OCI-LY1 (cell line): ENCODE data around the gene TRIM40.

Experiments
- H2AFZ ChIP-seq: fragments of 200-600 bp; sonication (generic), shearing (Covaris generic); 2 replicates; pipeline ENCODE4 v1.6.0; 2014; ENCODE audit warnings: antibody characterized with exemption, mild to moderate bottlenecking, low read length
- H3F3A ChIP-seq: fragments of 200-600 bp; sonication (generic), shearing (Covaris generic); 2 replicates; pipeline ENCODE4 v1.6.0; 2014; ENCODE audit warnings: mild to moderate bottlenecking, antibody characterized with exemption, low read length, moderate library complexity; ENCODE audit not compliant: insufficient read depth
- H3K27ac ChIP-seq: fragments of 200-600 bp; sonication (generic); 2 replicates; pipeline ENCODE4 v1.5.1; 2014; ENCODE audit warnings: low read length, mixed run types, mild to moderate bottlenecking, low read depth; ENCODE audit not compliant: poor library complexity, severe bottlenecking
- H3K27me3 ChIP-seq: fragments of 200-600 bp; sonication (generic); 2 replicates; pipeline ENCODE4 v1.6.0; 2014; ENCODE audit warnings: antibody characterized with exemption, mild to moderate bottlenecking, low read length, moderate library complexity; ENCODE audit not compliant: insufficient read depth
- H3K36me3 ChIP-seq: fragments of 200-600 bp; sonication (generic); 2 replicates; pipeline ENCODE4 v1.6.1; 2014; ENCODE audit warnings: mild to moderate bottlenecking, antibody characterized with exemption, low read length, moderate library complexity, mixed read lengths; ENCODE audit not compliant: insufficient read depth
- H3K4me1 ChIP-seq: fragments of 200-600 bp; sonication (generic); 2 replicates; pipeline ENCODE4 v1.5.1; 2014; ENCODE audit warnings: mild to moderate bottlenecking, low read length, moderate library complexity; ENCODE audit not compliant: insufficient read depth, severe bottlenecking
- H3K4me2 ChIP-seq: fragments of 200-600 bp; sonication (generic), shearing (Covaris generic); 2 replicates; pipeline ENCODE4 v1.6.1; 2014; ENCODE audit warnings: low read length
- H3K4me3 ChIP-seq: fragments of 200-600 bp; sonication (generic); 2 replicates; pipeline ENCODE4 v1.5.1; 2014; ENCODE audit warnings: low read length, low read depth, mild to moderate bottlenecking, mixed read lengths; ENCODE audit not compliant: poor library complexity, severe bottlenecking
- H3K79me2 ChIP-seq: fragments of 200-600 bp; shearing (Covaris generic); 2 replicates; pipeline ENCODE4 v1.6.1; 2016; ENCODE audit warnings: mixed run types, low read length, mixed read lengths; ENCODE audit not compliant: insufficient read depth
- H3K9ac ChIP-seq: fragments of 200-600 bp; sonication (generic), shearing (Covaris generic); 2 replicates; pipeline ENCODE4 v1.6.1; 2014; ENCODE audit warnings: mild to moderate bottlenecking, low read length, mixed read lengths
- H3K9me2 ChIP-seq: fragments of 200-600 bp; sonication (generic), shearing (Covaris generic); 2 replicates; pipeline ENCODE4 v1.6.1; 2014; ENCODE audit warnings: low read depth, mild to moderate bottlenecking, low read length, mixed read lengths
- H3K9me3 ChIP-seq: fragments of 200-600 bp; shearing (Covaris generic); 2 replicates; pipeline ENCODE4 v1.6.1; 2014; ENCODE audit warnings: low read length, mixed read lengths
- H4K20me1 ChIP-seq: fragments of 200-600 bp; sonication (generic), shearing (Covaris generic); 2 replicates; pipeline ENCODE4 v1.6.0; 2016; ENCODE audit warnings: mild to moderate bottlenecking, low read length; ENCODE audit not compliant: insufficient read depth
- EZH2 ChIP-seq: fragments of 200-600 bp; sonication (generic), shearing (Covaris generic); IDR thresholded peaks from 2 replicates; pipeline ENCODE4 v1.8.0; 2017; ENCODE audit warnings: borderline replicate concordance, mixed run types, mild to moderate bottlenecking, antibody characterized with exemption, low read length, moderate library complexity, mixed read lengths
- TF ChIP-seq, protein P1 (sequence below): fragments of 200-600 bp; sonication (generic), shearing (Covaris generic); IDR thresholded peaks from 2 replicates; pipeline ENCODE4 v1.5.1; 2017; ENCODE audit warnings: mild to moderate bottlenecking, antibody characterized with exemption, low read length, moderate library complexity, mixed read lengths

TRIM40 gene

GRCh38 chr6:30135757-30136156 is at the start of gene TRIM40:
Gene TRIM40 (plus strand): TSS chr6:30136140. CDS start chr6:30137037, 897 bp downstream.
- Histone ChIP-seq H4K20me1 (no peaks in the 10 kb centered on the region), H3K4me3 (no peak within 1 kb of the TSS), H3K27me3 (peaks cover under 1% of the 10 kb centered on the region; the same call in 1 of the 2 replicates), H3K9ac (no peak within 1 kb of the TSS), H3K79me2 (no peaks in the 10 kb centered on the region), H3K27ac (no peak within 1 kb of the TSS), H2AFZ (no peak within 1 kb of the TSS), H3F3A (no peaks in the 10 kb centered on the region), H3K4me1 (peaks cover 2% of the 10 kb centered on the region), H3K36me3 (no peaks in the 10 kb centered on the region), H3K9me3 (no peaks in the 10 kb centered on the region), H3K9me2 (no peaks in the 10 kb centered on the region), H3K4me2 (no peak within 1 kb of the TSS)
- TF ChIP-seq EZH2, result no peak

DNA sequence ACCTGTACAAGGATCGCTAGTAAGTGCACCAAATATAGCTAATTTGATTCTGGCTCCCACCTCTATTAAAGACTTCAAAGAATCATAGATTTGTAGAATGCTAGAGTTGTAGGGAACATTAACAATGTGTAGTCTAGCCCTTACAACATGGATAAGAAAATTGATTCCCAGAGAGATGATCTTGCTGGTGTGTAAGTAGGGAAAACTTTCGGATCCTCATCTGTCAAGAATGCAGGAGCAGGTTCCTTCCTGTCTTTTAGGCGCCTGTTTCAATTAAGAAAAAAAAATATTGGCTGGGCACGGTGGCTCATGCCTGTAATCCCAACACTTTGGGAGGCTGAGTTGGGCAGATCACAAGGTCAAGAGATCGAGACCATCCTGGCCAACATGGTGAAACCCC is 48.1 kb upstream of the TRIM40 start:
- Histone ChIP-seq H3K4me2 (no peak overlapping the region), H3K4me3 (no peak overlapping the region)

DNA sequence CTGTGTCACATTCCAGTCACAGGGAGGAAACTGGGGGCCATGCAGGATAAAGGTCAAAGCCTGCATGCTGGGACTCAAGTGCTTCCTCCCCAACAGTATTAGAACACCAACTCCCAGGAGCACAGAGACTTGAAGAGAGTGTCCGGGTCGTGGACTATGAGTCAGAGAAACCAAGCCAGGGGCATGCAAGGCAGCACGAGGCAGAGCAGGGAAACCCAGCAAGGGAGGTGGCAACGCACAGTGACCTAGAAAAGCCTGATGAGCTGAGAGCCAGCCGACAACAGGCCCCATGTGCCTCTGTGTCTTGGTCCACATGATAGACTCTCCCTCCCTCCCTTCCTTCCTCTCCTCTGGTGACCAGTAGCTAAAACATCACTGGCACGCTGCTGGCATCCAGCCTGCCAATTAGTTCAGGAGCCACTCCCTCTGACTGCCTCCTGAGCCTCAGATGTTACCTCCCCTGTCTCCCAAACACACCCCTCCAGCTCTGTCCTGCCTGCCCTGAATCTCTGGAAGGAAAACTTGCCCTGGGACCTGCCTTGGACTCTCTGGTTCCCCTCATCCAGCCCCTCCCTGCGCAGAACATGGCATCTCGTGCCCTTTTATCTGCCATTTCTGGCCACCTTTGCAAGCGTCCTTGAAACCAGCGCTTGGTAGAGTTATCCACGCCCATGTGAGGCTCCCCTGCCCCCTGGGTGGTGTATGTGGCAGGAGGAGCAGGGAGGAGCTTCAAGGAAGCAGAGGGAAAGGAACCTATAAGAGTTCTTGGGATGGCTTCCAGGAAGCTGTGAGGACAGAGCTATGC is 44.2 kb upstream of the TRIM40 start:
- Histone ChIP-seq H3K36me3 (no peaks in the 10 kb centered on the region), H4K20me1 (no peaks in the 10 kb centered on the region), H3K9me3 (no peaks in the 10 kb centered on the region), H3K4me3 (no peak overlapping the region), H3K4me2 (no peak overlapping the region), H3K4me1 (no peaks in the 10 kb centered on the region), H3K9me2 (no peaks in the 10 kb centered on the region), H3K27me3 (no peaks in the 10 kb centered on the region), H3K9ac (no peak overlapping the region), H3K79me2 (no peaks in the 10 kb centered on the region), H3F3A (no peaks in the 10 kb centered on the region), H3K27ac (no peak overlapping the region), H2AFZ (no peak overlapping the region)
- no peak for TF ChIP-seq EZH2
- TF ChIP-seq, protein P1, sequence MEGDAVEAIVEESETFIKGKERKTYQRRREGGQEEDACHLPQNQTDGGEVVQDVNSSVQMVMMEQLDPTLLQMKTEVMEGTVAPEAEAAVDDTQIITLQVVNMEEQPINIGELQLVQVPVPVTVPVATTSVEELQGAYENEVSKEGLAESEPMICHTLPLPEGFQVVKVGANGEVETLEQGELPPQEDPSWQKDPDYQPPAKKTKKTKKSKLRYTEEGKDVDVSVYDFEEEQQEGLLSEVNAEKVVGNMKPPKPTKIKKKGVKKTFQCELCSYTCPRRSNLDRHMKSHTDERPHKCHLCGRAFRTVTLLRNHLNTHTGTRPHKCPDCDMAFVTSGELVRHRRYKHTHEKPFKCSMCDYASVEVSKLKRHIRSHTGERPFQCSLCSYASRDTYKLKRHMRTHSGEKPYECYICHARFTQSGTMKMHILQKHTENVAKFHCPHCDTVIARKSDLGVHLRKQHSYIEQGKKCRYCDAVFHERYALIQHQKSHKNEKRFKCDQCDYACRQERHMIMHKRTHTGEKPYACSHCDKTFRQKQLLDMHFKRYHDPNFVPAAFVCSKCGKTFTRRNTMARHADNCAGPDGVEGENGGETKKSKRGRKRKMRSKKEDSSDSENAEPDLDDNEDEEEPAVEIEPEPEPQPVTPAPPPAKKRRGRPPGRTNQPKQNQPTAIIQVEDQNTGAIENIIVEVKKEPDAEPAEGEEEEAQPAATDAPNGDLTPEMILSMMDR, result no peak

More for the DNA sequence above, 48.1 kb upstream of the TRIM40 start:
- H2AFZ ChIP-seq, result no peak overlapping the region
- no peaks in the 10 kb centered on the region for H3K9me2 ChIP-seq
- H3K27me3 ChIP-seq, result no peaks in the 10 kb centered on the region
- no peak overlapping the region for H3K27ac ChIP-seq
- no peaks in the 10 kb centered on the region for H3K36me3 ChIP-seq
- H4K20me1 ChIP-seq, result no peaks in the 10 kb centered on the region
- no peaks in the 10 kb centered on the region for H3K4me1 ChIP-seq
- H3K9me3 ChIP-seq, result no peaks in the 10 kb centered on the region
- H3K79me2 ChIP-seq, result no peaks in the 10 kb centered on the region
- H3K9ac ChIP-seq, result no peak overlapping the region
- H3F3A ChIP-seq, result no peaks in the 10 kb centered on the region
- TF ChIP-seq, protein P1, result no peak
- TF ChIP-seq EZH2, result no peak
